Measurements from ENCODE around the gene HS3ST5.

GRCh38 chr6:114138577-114139248 lies 204.1 kb downstream of the HS3ST5 start:
- TF ChIP-seq POLR2A (IDR thresholded peaks at IDR 0.05): no peak
- TF ChIP-seq, protein P1, sequence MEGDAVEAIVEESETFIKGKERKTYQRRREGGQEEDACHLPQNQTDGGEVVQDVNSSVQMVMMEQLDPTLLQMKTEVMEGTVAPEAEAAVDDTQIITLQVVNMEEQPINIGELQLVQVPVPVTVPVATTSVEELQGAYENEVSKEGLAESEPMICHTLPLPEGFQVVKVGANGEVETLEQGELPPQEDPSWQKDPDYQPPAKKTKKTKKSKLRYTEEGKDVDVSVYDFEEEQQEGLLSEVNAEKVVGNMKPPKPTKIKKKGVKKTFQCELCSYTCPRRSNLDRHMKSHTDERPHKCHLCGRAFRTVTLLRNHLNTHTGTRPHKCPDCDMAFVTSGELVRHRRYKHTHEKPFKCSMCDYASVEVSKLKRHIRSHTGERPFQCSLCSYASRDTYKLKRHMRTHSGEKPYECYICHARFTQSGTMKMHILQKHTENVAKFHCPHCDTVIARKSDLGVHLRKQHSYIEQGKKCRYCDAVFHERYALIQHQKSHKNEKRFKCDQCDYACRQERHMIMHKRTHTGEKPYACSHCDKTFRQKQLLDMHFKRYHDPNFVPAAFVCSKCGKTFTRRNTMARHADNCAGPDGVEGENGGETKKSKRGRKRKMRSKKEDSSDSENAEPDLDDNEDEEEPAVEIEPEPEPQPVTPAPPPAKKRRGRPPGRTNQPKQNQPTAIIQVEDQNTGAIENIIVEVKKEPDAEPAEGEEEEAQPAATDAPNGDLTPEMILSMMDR (IDR thresholded peaks at IDR 0.05): no peak

Data from prostate gland (tissue), 2 donors.